H7 (cell line): Measurements from ENCODE around the gene CNTNAP2. TPM values are rescaled to one million over a fixed set of nuclear protein-coding genes. Genes with fewer than 3 reads are reported as not detected.

Experiments
- DNase-seq: peaks from one replicate; pipeline ENCODE4 v3.0.0; 2012
- H3K27me3 ChIP-seq: 2 replicates; pipeline ENCODE4 v1.6.0; 2011; ENCODE audit warnings: mild to moderate bottlenecking, low read length; ENCODE audit not compliant: control insufficient read depth, insufficient read depth
- H3K36me3 ChIP-seq: replicated peaks from 2 replicates; pipeline ENCODE4 v1.5.1; 2011; ENCODE audit warnings: low read length; ENCODE audit not compliant: control insufficient read depth, insufficient read depth
- H3K4me3 ChIP-seq: 2 replicates; pipeline ENCODE4 v1.5.1; 2011; ENCODE audit warnings: low read depth, mild to moderate bottlenecking, control low read depth, low read length, moderate library complexity; ENCODE audit not compliant: insufficient read depth
- total RNA-seq: library from RNA; depleted of rRNA; stranded (reverse); fragments of >200 nt; shearing (Covaris generic); gene quantifications from 2 replicates; pipeline ENCODE4 v1.2.3, GENCODE V29; 2014

CNTNAP2 gene
- total RNA-seq, 1 experiment from 2014 or later: 109 TPM

GRCh38 chr7:146291900-146292299, 175.3 kb downstream of the CNTNAP2 start:
- Histone ChIP-seq H3K4me3 (no peak overlapping the region), H3K27me3 (no peaks in the 10 kb centered on the region), H3K36me3 (no peaks in the 10 kb centered on the region)
- DNase-seq: no peak

DNA sequence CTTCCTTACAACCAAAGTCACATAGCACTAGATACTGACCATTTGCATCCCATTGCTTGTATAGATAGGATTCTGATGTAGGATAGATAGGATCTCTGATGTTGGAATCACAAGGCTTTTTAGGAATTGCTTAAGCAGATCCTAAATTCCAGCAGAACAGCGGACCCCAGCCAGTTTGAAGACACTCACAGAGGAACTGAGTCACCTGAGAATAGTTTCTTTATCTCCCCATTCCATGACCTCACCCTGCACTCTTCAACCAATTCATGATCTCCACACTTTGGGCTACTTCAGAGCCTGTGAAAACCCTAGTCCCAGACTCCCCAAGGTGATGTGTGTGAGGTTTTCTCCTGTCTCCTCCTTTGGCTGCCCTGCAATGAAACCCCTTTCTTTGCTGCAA, 179.4 kb downstream of the CNTNAP2 start:
- no peak for DNase-seq
- Histone ChIP-seq H3K36me3 (no peaks in the 10 kb centered on the region), H3K4me3 (no peak overlapping the region), H3K27me3 (no peaks in the 10 kb centered on the region)

DNA sequence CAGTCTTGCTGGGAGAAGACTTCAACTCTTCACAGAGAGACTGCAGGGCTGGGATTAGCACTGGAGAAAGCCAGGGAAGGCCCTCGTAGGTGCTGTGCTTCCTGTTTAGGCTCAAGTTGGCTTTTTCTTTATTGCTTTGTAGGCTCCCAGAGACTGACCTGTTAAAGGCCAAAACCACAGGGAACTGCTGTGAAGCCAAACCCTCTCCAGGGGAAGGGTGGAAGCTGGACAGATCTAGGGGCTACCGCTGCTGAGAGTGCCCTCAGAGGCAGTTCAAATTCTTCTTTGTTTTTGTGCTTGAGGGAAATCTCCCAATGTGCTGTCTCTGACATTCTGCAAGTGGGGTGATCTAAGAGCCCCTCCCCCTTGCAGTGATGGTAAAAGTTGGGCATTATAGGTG, 198.4 kb downstream of the CNTNAP2 start:
- DNase-seq: no peak
- Histone ChIP-seq H3K4me3 (no peak overlapping the region), H3K27me3 (no peaks in the 10 kb centered on the region), H3K36me3 (no peaks in the 10 kb centered on the region)

DNA sequence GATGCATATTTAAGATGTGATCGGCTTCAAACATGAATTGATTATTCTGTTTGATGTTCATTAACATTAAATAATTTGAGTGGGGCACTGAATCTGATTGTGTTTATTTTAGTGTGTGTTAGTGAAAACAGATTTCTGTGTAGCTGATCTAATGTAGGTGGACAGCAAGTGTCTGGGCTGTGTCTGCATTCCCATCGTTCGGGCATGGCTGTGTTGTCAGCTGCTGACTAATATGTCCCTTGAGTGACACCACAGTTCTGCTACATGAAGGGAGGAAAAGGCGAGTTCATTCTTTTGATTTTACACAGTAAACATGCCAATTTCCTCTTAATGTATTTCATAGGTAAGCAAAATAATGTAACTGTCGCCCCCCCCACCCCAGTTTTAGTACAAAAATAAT, 203.0 kb downstream of the CNTNAP2 start:
- H3K4me3 ChIP-seq: no peak overlapping the region
- H3K27me3 ChIP-seq: no peaks in the 10 kb centered on the region
- H3K36me3 ChIP-seq: no peaks in the 10 kb centered on the region
- no peak for DNase-seq

- DNase-seq: no peak
- Histone ChIP-seq H3K27me3 (no peaks in the 10 kb centered on the region), H3K36me3 (no peaks in the 10 kb centered on the region), H3K4me3 (no peak overlapping the region)
Observed at GRCh38 chr7:146321301-146321700, 204.7 kb downstream of the CNTNAP2 start.

DNA sequence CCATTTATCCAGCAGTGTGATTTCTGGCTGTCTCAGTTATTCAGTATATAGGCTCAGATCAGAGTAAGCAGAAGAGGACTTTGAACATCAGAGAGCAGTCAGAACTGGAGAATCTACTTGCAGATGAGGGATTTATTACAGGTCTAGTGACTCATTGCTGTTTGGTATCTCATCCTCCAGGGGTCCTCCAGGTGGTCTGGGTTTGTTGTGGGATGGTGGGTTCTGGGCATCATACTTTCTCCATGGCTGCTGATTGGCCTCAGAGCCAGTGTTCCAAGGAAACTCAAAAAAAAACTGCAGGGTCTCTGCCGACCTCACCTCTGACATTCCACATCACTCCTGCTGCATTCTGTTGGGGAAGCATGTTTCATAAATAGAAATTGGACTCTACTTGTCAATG, 214.8 kb downstream of the CNTNAP2 start:
- peak; percentile 46 for DNase-seq
- Histone ChIP-seq H3K4me3 (no peak overlapping the region), H3K27me3 (no peaks in the 10 kb centered on the region), H3K36me3 (no peaks in the 10 kb centered on the region)

DNA sequence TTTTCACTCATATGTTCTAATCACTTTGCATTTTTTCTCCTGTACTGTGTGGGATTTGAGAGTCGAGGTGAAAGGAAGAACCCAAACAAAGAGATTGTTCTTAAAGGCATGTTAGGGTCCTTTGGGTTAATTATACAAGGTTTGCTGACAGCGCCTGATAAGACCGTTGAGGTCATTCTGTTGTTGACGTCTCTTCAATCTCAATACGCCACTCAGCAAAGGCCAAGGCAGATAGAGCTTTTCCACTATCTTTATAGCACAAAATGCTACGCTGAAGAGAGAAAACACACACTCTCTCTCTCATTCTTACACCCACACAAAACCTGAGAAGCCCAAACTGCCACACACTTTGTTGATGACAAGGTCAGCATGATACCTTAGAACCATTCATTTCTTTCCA, 228.7 kb downstream of the CNTNAP2 start:
- no peaks in the 10 kb centered on the region for H3K27me3 ChIP-seq
- H3K4me3 ChIP-seq: no peak overlapping the region
- DNase-seq: no peak
- no peaks in the 10 kb centered on the region for H3K36me3 ChIP-seq

GRCh38 chr7:146346096-146346495, 229.5 kb downstream of the CNTNAP2 start:
- H3K27me3 ChIP-seq: no peaks in the 10 kb centered on the region
- no peaks in the 10 kb centered on the region for H3K36me3 ChIP-seq
- H3K4me3 ChIP-seq: no peak overlapping the region
- no peak for DNase-seq

DNA sequence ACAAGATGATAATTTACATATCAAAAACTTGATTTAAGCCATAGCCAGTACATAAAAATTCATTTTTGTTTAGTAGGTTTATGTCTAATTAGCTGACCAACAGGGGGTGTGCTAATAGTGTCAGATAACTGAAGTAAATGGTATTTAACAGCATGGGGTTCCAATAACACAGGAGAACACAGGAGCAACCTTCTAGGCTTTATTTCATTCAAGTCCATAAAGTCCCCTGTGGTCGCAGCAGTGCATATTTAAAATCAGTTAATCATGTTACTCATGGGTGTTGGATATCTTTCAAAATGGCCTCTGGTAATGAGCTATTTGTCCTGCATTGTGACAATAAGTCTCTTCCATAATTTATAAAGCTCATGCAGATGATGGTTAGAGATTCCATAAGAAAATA, 238.6 kb downstream of the CNTNAP2 start:
- DNase-seq: no peak
- no peaks in the 10 kb centered on the region for H3K27me3 ChIP-seq
- no peaks in the 10 kb centered on the region for H3K36me3 ChIP-seq
- H3K4me3 ChIP-seq: no peak overlapping the region

- Histone ChIP-seq H3K27me3 (no peaks in the 10 kb centered on the region), H3K36me3 (no peaks in the 10 kb centered on the region), H3K4me3 (no peak overlapping the region)
- no peak for DNase-seq
Observed at GRCh38 chr7:146359176-146359575, 242.6 kb downstream of the CNTNAP2 start.

DNA sequence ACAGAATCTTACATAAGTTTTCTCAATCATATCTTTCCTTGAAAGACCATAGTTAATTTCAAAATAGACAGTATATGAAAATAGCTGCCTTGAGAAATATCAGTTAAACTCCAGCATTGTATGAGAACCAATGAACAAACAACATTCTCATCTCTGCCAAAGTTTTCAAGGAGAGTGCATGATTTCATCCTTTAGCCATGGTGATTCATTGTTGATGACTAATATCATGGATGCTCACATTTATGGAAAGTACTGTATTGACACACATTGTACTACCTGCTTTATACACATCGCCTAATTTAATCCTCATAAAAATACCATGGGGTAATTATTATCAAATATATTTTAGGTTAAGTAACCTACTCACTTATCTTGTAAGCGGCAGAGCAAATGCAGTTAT, 250.3 kb downstream of the CNTNAP2 start:
- H3K4me3 ChIP-seq: no peak overlapping the region
- no peak for DNase-seq

DNA sequence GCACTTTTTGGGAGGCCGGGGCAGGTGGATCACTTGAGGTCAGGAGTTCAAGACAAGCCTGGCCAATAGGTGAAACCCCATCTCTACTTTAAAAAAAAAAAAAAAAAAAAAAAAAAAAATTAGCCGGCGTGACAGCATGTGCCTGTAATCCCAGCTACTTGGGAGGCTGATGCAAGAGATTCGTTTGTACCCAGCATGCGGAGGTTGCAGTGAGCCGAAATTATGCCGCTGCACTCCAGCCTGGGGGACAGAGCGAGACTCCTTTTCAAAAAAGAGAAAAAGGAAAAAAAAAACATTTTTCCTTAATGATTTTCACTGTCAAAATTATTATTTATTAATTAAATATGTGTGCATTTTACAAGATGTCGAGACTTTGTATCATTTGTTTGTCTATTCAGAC, 253.6 kb downstream of the CNTNAP2 start:
- no peak overlapping the region for H3K4me3 ChIP-seq
- H3K27me3 ChIP-seq: no peaks in the 10 kb centered on the region
- no peak for DNase-seq
- H3K36me3 ChIP-seq: no peaks in the 10 kb centered on the region

More for the DNA sequence above, 250.3 kb downstream of the CNTNAP2 start:
- no peaks in the 10 kb centered on the region for H3K36me3 ChIP-seq
- no peaks in the 10 kb centered on the region for H3K27me3 ChIP-seq

DNA sequence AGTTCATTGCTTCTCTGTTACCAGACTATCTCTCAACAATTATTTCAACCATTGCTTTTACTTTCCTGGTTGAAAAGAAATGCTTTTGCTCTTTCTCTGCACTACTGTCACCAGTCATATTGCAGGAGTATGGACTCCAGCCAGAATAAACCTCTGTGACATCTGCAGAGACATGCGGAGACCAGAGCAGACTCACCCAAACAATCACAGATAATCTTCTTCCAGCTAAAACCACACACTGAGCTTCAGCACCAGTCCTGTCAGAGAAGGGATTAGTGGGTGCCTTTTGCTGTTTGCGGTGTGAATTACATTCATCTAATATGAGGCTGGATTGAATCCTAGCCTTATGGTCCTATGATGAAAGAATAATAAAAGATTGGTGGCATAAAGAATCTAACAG, 258.6 kb downstream of the CNTNAP2 start:
- Histone ChIP-seq H3K36me3 (no peaks in the 10 kb centered on the region), H3K27me3 (no peaks in the 10 kb centered on the region), H3K4me3 (no peak overlapping the region)
- no peak for DNase-seq

DNA sequence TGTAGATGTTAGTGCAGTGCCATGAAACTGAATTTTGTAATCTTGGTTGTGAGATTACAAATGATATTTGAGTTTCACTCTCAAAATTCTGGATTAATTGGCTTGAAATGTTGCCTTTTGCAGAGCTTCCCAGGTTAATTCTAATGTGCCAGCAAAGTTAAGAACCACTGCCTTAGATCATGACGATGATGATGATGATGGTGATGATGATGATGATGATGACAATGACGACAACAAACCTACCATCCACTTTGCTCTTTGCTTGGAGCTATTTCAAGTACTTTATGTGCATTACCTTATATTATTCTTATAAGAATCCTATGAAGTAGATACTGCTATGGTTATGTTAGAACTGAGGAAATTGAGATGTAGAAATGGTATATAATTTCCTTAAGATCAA, 261.6 kb downstream of the CNTNAP2 start:
- DNase-seq: no peak
- Histone ChIP-seq H3K36me3 (no peaks in the 10 kb centered on the region), H3K27me3 (no peaks in the 10 kb centered on the region), H3K4me3 (no peak overlapping the region)

- DNase-seq: no peak
- H3K27me3 ChIP-seq: no peaks in the 10 kb centered on the region
- H3K4me3 ChIP-seq: no peak overlapping the region
- H3K36me3 ChIP-seq: no peaks in the 10 kb centered on the region
Observed at GRCh38 chr7:146387140-146387539, 270.5 kb downstream of the CNTNAP2 start.

- H3K4me3 ChIP-seq: no peak overlapping the region
- DNase-seq: no peak
- H3K36me3 ChIP-seq: no peaks in the 10 kb centered on the region
- H3K27me3 ChIP-seq: no peaks in the 10 kb centered on the region
Observed at GRCh38 chr7:146388928-146389327, 272.3 kb downstream of the CNTNAP2 start.
